Activated T-cell treated with anti-CD3 and anti-CD28 coated beads for 1 hour (primary cell): ENCODE data around the gene PNPLA4.
A peak's percentile ranks its signal among the peaks of the same experiment; 100 is the strongest.

Experiments used
- DNase-seq: peaks from one replicate; pipeline ENCODE4 v3.0.0-alpha.2; 2020; ENCODE audit warnings: low read depth

The PNPLA4 gene, protein sequence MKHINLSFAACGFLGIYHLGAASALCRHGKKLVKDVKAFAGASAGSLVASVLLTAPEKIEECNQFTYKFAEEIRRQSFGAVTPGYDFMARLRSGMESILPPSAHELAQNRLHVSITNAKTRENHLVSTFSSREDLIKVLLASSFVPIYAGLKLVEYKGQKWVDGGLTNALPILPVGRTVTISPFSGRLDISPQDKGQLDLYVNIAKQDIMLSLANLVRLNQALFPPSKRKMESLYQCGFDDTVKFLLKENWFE

GRCh38 chrX:7927259-7928167, at the start of gene PNPLA4:
Gene PNPLA4, minus strand, starts transcription at chrX:7927413. Its CDS starts 1,294 bp downstream, at chrX:7926119.
- DNase-seq: peak; percentile 61

DNA sequence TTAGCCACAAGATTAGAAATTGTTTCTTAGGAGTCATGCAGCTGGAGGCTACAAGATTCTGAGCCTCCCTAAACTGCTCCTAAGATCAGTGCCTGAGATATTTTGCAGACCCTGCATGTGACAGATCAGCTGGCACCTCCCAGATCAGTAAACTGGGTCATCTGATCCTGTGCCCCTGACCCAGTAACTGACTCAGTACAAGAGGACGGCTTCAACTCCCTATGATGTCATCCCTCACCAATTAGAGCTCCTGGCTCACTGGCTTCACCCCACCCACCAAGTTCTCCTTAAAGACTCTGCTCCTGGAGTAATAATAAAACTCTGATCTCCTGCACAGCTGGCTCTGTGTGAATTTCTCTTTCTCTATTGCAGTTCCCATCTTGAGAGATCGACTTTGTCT, 45.4 kb upstream of the PNPLA4 start:
- no peak for DNase-seq

DNA sequence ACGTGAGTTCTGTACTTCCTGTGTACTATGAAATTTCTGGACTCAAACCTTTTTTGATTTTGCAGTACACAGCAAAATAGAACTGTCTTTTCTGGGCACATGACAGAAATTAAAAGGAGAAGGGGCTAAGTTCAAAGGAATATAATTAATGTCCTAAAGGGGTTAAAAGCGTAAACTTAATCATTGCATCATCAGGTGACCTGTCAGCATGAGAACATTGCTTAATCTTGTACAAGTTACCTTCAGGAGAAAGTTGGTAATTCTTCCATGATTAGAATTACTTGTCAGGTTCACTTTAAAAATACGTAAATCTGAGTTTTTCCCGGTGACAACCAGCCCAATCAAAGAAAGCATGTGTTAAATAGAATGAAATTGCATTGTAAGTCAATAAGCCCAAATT, 43.2 kb upstream of the PNPLA4 start:
- DNase-seq: no peak

DNA sequence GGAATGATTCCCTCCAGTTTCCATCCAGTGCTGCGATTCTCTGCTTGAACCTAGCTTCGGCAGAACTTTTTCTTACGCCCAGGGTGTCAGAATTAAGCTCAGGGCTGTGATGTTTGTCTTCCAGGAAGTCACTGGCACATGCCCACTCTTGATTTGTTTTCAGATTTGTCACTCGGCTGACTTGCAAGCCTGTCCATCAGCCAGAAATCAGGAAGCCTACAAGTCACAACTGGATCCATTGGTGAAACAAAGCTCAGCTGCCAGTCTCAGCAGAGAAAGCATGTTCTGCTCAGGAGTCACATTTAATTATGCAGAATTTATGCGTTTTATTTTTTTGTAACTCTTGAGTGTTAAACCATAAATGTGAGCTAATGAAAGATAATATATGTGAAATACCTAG, 38.2 kb upstream of the PNPLA4 start:
- DNase-seq: no peak

- no peak for DNase-seq
These were observed 33.0 kb upstream of the PNPLA4 start for GRCh38 chrX:7960246-7960645.

- no peak for DNase-seq
These were observed 26.2 kb upstream of the PNPLA4 start for GRCh38 chrX:7953446-7953845.

DNA sequence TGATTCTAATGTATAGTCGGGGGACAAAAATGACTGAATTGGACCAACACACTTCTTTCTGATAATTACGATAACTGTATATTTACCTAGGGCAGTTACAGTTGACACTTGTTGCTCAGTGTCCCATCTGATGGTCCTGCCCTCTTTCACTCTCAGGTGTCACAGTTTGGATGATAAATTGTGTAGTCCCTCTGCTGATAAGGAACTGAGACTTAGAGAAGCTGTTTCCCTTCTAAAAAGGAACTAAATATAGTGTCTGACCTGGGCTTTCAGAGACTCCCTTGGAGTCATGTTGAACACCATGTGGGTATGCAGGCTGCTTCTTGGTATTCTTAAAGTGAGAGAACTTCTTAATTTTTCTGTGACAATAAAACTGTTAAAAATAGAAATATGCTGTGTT, 23.7 kb upstream of the PNPLA4 start:
- DNase-seq: no peak

DNA sequence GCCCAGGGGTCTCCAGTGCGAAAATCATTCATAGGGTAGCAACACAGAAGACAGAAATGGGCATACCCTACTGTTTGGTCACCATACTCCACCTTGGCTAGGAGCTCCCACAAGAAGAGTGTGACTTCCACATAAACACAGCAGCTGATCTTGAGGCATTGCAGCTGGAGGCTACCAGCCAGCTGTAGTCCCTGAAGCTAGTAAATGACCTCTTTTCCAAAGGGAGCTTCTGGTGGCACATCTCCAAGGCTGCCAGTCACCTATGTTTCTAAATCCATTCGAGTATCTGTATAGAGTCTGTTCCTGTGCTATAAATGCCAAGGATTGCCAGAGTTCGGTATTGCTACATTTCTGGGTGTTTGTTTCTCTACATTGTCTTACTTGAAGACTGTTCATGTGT, 21.3 kb upstream of the PNPLA4 start:
- no peak for DNase-seq

DNA sequence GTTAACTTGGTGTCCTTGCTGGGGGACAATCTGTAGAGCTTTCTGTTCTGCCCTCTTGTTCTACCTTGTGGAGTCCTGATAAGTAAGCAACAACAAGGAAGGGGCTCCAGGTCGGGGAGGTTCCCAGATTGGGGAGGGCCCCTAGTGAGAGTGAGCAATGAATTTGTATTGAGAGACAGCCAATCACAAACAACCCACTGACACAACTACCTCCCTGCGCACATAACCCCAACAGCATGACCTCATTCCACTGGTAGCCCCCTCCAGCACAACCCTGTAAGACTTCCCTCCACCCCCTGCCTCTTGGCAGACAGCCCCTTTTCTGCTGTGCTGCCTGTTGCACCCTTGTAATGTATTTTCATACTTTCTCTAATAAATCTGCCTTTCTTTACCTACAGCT, 19.7 kb upstream of the PNPLA4 start:
- DNase-seq: no peak

DNA sequence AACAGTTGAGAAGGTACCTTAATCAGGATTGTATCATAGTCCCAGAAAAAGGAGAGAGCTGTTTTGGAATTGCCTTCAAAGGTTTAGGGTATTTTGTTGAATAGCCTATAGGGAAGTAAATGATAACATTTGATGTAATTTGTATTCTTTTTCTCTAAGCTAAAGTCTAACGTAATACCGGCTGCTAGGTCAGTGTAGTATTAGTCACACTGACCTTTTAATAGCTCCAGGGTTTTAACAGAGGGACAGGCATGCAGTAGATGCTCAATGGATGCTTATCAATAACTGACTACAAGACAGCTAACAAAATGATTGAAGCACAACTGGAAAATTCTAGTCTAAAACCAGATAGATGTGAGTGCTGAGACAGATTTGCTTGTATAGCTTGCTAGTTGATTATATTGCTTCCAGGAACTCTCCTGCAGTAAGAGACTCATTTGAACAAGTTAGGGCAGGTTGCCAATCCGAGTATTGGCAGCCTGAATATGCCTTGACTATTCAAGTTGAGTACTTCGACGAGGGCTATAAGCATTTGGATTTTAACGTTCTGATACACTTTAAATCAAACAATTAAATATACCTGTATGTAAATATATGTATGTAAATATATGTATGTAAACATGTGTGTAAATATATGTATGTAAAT, 16.5 kb upstream of the PNPLA4 start:
- DNase-seq: no peak

GRCh38 chrX:7941390-7942042, 14.3 kb upstream of the PNPLA4 start:
- DNase-seq: no peak

DNA sequence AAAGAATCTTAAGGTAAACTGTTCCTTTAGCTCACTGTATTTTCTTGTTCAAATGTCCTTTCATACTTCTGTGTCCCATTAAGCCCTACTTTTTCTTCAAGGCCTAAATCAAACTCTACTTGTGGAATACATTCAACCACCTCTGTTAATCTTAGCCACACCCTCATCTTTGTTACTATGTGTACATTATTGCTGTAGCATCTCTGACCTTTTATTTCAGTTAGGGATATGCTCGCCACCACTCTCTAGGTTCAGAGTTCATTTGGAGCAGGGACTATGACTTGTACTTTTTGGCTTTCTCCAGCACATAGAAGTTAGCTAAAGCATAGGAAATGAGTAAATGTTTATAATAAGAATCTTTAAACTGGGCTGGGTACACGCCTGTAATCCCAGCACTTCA, 6.8 kb upstream of the PNPLA4 start:
- DNase-seq: no peak

DNA sequence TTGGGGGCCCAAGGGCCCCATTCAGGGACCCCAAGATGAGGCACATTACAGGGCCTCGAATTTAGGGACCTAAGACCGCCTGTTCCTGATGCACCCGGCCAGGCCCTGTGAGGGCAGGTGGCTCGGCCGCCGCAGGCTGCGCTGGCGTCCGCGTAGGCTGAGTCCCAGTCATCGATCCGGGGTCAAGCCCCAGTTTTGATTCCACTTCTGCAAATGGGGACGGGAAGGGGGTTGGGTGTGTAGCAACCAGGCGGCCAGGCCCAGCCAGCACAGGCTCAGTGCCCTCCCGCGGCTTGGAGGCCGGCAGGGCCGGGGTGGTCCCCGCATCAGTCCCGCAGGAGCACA, 327 bp downstream of the PNPLA4 start:
- DNase-seq: no peak

DNA sequence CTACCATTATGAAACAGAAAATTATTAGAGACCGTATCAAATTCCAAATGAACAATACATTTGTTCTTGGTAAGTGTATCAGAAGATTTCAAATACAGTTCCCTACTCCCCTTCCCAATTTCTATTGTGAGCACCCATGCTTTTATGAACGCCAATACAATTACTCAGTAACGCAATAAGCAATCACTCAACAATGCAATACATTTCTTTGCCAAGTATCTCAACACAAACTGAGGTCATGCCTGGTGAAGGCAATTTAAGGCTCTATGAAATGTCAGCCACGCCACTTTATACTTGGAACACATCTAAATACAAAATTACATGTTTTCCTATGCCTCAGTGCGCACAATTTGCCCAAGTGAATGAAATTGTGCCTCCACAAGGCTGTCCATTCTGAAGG, 712 bp downstream of the PNPLA4 start:
- no peak for DNase-seq

DNA sequence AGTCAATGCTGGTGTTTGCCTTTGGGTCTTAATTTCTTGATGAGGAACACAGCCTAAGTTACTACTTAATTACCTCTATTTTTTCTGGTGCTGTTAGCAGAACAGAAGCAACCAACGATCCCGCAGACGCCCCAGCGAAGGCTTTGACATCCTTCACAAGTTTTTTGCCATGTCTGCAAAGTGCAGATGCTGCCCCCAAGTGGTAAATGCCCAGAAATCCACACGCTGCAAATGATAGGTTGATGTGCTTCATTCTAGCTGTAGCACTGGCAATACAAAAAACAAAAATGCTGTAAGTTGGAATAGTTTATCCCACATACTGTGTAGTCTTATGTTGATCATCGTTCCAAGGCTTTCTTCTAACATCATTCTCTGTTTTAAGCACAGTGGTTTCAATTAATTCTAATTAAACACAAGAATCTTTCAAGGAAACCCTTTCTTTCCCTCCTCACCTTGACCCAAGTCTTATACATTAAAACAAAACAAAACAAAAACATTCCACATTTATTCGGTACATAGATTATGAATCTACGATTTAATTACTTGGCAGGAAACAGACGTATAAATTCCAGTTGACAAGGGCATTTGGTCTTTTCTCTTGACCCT, 1.2 kb downstream of the PNPLA4 start:
- DNase-seq: peak; percentile 24

DNA sequence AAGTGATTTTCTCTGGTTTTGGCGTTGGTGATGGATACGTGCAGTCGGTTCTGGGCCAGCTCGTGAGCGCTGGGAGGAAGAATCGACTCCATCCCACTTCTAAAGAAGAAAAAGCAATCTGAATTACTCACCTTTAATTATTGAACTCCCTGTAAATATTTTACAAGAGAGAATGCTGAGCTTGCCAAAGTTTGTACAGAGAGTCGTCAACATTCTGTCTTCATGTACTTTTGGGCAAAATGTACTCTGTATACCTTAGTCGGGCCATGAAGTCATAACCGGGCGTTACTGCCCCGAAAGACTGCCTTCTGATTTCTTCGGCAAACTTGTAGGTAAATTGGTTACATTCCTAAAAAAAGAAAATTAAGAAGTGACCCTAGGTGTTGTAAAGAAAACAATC, 5.5 kb downstream of the PNPLA4 start:
- DNase-seq: no peak

DNA sequence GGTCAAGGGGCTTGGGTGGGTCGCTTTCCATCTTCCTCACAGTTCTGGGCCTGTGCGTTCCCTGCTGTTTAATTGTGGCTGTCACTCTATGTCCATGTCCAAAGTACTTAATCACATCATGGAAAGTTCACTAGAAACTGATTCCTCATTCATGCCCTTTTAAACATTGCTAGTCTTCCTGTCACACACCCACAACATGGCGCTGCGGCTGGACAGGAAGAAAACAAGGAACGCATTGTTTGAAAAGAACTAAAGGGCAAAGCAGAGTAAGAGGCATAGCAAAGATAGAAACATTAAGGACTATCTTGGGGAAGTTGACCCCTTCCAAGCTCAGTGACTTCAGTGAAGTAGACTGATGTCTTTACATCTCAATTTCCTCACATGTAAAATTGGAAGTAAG, 18.4 kb downstream of the PNPLA4 start:
- no peak for DNase-seq

DNA sequence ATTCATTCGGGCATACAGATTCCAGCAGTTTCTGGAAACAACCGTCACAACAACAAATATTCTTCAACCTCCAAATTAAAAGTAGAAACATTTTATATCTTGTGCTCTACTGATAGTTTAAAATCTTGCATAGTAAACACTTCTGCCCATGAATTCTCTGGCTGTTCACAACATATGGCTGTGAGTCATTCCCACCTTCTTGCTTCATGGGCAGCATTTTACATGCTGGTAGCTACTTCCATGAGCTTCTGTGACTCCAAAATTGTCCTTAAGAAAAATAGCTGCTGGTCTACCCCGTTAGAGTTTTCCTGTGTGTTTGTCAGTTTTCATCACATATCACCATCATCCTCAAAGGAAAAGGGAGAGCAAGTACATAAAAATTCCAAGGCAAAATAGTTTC, 22.7 kb downstream of the PNPLA4 start:
- DNase-seq: no peak

- no peak for DNase-seq
These were observed 35.3 kb downstream of the PNPLA4 start for GRCh38 chrX:7891928-7892327.

GRCh38 chrX:7889680-7890079, 37.5 kb downstream of the PNPLA4 start:
- DNase-seq: no peak

- no peak for DNase-seq
These were observed 38.1 kb downstream of the PNPLA4 start for GRCh38 chrX:7889135-7889534.

GRCh38 chrX:7876957-7877356, 50.3 kb downstream of the PNPLA4 start:
- no peak for DNase-seq
